H1 (cell line): ENCODE data around the gene RAP1GAP. TPM values are rescaled to one million over a fixed set of nuclear protein-coding genes. Genes with fewer than 3 reads are reported as not detected.

Experiments used
- CHD1 ChIP-seq: IDR thresholded peaks from 2 replicates; pipeline ENCODE4 v1.6.1; 2012; ENCODE audit warnings: low read depth, low read length, improper control_type of control experiment
- CHD7 ChIP-seq: fragments of 300-600 bp; sonication (generic); IDR thresholded peaks from 2 replicates; pipeline ENCODE4 v1.7.1; 2012; ENCODE audit warnings: low read length, moderate library complexity, mild to moderate bottlenecking, inconsistent platforms; ENCODE audit not compliant: insufficient replicate concordance
- NANOG ChIP-seq: IDR thresholded peaks from 2 replicates; pipeline ENCODE4 v1.6.1; 2011; ENCODE audit warnings: low read length, low read depth, mild to moderate bottlenecking, inconsistent platforms; ENCODE audit not compliant: insufficient read depth, poor library complexity, severe bottlenecking
- polyA plus RNA-seq, 7 experiments: library from polyadenylated mRNA; depleted of rRNA in 3 of 7; stranded (reverse) in 5 of 7; unstranded in 2 of 7; fragments of >200 nt in 5 of 7; fragments of 200-250 nt in 2 of 7; gene quantifications; 1 replicate in 5 of 7; 2 replicates in 1 of 7; 4 replicates in 1 of 7; pipeline versions ENCODE4 v1.2.1 to v1.2.3, GENCODE V29; 2011 to 2013; ENCODE audit warnings: missing spikeins in 2 of 7, mixed read lengths in 2 of 7
- total RNA-seq: library from RNA; stranded (reverse); fragmentation: NEBNext Ultra II Directional; extraction: Animal tissue kit (Norgen Biotek cat#: 25700); gene quantifications from 2 replicates; pipeline ENCODE4 v1.2.1, GENCODE V29; 2021

The RAP1GAP gene
- total and polyA plus RNA-seq, 2 of the 8 experiments (the other 6 are each of a cell fraction or from before 2014, with no cell fraction given): 8.4 TPM

- TF ChIP-seq CHD7 (no peak), CHD1 (no peak), NANOG (no peak)
These were observed 23.6 kb downstream of the RAP1GAP start (continued) for GRCh38 chr1:21645550-21645949.
